GM19397 (cell line): ENCODE results near the gene RDH5.

Source experiments
- ATAC-seq: cut with Tn5 transposase; IDR thresholded peaks from one replicate; pipeline ENCODE4 v1.9.1; 2021; ENCODE audit warnings: mild to moderate bottlenecking, moderate library complexity; ENCODE audit not compliant: unreplicated experiment

The RDH5 gene

DNA sequence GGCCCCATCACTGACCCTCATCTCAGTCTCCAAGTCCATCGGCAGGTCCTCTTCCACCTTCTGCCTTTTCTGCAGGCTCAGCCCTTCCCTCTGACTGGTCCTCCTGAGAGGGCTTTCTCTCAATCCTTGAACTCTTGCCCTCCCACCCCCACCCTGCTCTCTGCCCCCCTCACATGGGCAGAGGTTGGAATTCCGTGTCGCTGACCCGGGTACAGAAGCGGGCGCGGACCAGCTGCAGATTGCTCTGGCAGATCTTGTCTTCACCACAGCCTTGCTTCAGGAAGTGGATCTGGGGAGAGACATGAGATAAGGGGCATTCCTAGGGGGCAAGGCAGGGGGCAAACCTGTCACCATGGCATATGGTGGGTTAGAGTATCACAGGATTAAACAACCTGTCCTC lies 24.8 kb upstream of the RDH5 start:
- no peak for ATAC-seq

DNA sequence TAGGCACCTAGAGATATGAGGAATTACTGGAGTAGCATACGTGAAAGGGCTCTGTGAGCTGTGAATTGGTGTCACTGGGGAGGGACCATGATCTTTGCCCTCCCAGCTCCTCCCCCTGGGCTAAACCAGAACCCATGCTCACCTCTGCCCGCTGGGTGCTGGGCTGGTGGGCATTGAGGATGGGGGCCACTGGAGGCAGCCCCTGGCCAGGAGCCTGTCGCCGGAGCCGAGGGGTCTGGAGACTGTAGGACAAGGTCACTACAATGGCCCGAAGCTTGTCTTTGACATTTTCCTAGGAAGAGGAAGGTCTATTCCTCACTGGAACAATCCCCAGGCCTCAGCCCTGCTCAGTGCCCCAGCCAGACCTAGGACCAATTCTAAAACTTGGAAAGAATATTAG lies 24.1 kb upstream of the RDH5 start:
- no peak for ATAC-seq

DNA sequence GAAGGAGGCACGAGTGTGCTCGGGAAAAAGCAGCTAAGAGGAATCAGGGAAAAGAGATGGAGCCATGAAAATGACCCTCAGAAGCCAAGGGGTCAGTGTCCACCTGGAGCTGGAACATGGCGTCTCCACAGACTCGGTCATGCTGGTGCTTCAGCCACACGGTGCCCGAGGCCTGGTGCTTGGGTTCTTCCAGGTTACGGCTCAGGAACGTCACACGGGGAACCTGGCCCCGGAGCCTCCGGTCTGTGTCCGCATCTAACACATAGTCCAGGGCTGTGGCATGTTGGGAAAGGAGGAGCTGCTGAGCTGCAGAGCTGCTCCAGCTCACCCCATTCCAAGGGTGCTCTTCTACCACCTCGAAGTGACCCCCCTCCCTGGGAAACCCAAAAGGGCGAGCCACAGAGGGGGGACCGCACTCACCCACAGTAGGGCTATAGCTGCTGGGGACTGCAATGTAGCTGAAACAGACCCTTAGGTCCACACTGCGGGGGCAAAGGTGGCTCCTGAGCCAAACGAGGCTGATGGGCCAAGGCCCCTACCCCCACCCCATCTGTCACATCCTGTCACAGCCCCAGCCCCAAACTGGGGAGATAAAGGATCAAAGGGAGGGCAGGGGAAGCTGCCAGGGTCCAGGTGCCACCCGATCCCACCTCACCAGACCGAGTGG lies 23.3 kb upstream of the RDH5 start:
- ATAC-seq: no peak

DNA sequence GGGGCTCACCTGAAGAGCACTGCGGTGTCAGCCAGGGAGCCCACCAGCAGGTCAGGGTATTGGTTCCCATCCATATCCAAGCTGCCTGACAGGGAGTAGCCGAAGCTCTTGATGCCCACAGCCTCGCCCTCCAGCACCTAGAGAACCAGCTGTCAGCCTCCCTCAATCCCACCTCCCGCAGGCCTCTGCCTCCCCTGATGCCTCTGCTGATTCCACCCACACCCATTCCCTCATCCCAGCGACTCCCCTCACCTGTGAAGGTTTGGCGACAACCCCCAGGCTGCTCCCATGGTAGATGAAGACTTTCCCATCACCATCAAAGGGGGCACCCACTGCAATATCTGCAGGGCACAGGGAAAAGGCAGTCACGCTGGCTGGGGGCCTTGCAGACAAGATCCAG lies 22.5 kb upstream of the RDH5 start:
- ATAC-seq: no peak

DNA sequence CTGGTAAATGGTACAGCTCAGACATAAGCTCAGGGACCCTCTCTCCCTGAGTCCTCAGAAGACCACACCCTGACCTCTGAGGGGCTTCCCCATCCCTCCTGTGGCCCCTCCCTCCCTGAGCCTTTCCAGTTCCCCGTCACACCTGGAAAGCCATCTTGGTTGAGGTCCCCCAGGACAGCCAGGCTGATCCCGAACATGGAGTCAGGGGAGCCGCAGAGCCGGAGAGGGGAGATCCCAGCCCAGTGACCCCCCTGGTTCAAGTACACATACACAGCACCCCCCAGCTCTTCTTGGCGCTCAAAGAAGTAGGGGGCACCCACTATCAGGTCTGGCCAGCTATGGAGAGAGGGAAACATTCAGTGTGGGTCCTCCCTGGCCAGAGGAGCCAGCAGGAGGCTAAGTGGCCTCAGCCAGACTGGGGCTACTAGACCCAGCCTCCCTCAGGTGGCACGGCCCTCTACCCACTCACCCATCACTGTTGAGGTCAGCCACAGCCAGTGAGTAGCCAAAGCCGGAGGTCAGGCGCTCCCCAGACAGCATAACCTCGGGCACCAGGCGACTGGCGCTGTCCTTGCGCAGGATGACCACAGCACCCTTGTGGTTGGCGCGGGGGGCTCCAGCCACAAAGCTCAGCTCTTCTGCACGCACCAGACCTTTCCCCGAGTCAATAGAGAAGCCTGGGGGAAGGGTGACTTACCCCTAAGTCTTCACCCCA lies 21.8 kb upstream of the RDH5 start:
- no peak for ATAC-seq

DNA sequence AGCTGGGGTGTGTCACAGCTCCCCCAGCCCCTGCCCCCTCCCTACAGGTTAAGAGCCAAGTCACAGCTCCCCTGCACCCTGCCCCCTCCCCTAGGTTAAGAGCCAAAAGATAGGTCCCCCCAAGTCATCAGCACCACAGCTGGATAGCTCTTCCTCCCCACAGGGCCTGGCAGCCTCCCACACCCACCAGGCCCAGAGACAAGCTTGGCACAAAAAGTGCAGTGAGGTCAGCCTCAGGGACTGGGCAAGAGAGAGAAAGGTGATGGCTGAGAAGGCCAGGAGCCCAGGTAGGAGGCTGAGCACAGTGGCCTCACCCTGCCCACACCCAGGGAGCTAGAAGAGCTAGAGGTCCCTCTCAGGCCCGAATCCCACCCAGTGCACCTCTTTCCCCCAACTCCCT lies 21.2 kb upstream of the RDH5 start:
- no peak for ATAC-seq

DNA sequence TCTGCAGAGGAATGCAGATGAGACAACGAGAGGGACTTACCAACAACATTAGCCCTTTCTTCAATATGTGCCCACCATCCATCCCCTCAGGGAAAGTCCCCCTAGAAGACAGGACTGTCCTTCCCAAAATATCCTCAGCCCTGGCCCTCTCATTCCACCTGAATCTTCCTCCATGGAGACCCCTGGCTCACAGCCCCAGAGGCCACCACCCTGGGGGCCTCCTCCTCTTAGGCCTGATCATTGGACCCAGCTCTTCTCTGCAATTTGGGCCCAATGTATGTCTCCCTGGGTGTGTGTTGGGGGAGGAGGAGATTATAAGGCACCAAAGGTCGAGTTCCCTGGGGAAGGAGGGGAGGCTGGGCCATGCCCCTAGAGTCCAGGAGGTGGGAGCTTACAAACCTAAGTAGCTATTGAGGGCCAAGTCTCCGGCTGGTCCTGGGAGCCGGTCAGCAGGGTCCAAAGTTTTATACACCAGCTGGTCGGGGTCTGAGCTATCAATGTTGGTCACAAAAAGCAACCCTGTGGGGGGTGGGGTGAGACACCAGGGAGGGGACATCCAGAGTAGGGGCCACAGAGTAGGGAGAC lies 20.6 kb upstream of the RDH5 start:
- ATAC-seq: no peak

DNA sequence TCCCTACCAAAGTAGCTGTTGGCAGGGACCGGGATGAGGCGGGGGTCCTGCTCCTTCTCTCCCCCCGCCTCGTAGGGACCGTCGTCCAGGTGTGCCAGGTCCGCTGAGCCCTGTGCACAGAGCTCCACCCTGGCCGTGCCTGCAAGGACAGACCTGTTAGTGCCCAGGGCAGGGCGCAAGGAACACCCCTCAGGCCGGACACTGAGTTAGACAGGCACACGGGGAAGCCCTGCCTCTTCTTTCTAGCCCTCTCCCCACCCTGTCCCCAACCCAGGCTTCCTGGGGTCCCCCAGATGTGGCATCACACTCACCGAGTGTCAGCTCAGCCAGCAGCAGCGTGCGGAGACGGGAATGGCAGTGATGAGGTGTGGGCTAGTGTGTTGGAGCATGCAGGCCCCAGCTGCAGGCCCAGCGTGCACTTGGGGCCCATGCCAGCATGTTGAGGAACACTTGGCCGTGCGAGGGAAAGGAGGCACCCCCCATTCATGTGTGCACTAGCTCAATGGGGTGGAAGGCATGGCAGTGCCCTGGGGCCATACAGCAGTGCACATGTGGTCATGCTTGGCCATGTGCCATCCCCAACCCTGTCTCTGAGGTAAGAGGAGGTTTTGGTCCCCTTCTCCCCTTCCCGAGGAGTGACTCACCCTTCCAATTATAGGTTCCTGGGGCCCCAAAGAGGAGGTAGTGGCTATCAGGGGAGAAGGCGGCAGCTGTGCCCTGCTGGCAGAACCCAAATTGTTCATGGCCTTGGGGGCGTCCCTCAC lies 19.8 kb upstream of the RDH5 start:
- no peak for ATAC-seq

DNA sequence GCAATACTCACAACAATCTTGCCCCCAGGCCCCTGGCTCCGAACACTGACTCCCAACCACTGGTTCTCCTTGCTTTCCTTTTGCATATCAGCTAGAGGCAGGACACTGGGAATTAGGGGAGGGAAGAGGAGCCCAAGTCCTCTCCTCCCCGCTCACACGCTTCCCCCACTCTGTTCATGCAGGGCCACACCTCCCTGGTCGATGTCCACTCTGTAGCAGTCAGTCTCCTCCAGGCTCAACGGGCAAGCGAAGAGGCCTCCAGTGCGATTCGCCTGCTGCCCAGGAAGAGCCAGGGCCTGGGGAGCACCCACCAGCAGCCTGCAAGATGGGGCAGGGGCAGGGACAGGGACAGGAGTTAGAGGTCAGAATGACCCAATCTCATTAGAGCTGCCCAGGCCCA lies 17.3 kb upstream of the RDH5 start:
- ATAC-seq: no peak

DNA sequence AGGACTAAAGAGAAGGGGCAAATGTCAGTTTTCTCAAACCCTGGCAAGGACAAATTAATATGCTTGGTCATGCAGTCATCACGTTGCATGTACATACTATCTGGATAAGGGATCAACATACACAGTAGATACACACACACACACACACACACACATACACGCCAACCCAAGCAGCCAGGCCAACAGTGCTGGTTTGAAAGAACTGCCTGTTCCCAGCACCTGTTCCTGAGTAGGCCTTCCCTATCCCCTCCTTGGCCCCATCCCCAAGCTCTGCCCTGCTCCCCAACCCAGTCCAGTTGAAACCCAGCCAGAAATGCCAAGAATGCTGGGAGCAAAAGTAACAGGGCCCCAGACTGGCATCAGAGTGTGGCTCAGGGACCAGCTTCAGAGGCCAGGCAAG lies 16.9 kb upstream of the RDH5 start:
- no peak for ATAC-seq

DNA sequence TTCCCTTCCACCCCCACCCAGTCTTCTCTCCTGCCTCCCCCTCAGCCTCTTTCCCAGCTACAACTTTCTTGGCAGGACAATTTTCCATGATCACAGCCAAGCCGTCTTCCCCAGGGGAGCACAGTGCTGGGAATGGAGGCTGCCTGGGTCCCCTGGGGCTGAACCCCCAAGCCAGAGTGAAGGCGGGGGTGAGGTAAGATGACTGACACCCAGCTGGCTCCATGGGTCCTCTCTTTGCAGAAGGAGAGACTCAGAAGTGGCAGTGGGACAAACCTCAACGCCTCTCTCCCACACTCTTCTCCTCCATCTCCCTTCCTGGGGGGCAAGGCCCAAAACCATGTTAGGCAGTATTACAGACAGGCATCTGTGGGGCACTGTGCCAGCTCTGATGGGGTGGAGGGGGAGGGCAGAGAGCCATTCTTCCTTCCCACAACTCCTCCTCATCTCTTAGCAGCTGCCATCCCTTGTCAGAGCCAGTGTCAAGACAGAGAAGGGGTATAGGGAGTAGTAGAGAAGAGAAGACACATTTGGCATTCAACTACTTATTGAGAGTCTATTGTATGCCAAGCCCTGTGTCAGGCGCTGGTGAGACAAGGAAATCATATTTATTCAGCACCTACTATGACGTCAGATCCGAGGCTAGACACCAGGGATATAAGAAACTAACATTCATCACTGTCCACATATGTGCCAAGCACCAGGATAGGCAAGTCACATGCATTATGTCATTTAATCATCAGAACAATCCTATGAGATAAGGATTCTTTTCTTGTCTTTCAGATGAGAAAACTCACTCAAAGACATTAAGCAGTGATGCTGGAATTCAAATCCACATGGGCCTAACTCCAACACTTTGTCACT lies 16.1 kb upstream of the RDH5 start:
- no peak for ATAC-seq

DNA sequence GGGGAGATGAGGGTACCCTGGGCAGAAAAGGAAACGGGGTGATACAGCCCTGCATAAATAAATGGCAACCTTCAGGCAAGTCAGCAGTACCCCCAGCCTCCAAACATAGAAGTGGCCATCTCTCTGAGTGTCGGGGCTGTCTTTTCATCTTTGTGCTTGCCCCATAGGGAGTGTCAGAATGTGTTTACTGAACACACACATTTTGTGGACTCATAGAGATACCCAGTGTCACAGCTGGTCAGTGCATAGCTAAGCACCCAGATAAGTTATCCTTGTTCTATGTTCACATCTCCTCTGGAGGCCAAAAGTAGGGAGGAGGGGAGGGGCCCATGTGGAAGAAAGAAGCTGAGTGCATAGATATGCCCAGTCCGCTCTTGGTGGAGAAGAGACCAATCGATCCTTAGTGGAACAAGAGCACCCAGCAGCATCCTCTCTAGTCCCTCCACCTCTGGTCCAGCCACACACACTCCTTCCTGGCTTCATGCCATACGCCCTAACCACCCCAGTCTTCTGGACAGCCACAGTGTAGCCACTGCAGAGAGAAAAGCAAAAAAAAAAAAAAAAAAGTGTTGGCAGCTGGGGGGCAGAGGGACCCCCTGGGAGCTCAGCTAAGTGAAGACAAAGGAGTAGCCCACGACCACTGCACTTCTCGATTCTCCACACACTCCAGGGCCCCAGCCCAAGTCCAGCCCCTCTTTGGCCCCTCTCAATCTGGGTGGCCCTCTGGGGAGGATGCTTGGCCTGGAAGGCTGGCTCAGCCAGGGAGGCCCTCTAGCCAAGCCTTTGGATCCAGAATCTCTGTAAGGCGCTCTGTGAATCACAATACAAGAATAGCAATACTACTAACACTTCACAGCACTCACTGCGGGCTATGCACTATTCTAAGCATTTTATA lies 15.1 kb upstream of the RDH5 start:
- ATAC-seq: no peak

DNA sequence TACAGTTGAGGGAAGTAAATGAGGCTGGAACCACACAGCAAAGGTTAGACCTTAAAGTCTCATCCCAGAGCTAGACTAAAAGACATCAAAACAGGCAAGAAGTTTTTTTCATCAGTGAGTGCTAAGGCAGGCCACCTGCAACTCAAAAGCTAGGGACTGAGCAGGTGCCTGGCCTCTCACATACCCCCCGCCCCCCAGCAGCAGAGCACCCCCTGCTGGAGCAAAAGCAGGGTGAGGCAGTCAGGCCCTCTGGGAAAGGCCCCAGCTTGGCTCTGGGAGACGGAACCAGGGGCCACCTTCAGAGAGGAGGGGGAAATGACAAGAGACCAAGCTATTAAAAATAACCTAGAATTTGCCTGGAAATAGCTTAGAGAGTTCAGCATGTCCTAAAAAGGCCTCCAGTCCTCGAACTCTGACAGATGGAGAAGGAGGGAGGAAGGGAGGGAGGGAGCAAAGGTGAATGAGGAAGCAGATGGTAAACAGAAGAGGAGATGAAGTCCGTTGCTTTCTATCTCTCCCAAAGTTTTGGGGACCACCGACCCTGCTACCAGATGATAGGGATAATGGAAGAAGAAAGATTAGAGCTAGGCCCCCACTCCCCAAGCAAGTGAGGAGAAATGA lies 14.3 kb upstream of the RDH5 start:
- ATAC-seq: no peak

DNA sequence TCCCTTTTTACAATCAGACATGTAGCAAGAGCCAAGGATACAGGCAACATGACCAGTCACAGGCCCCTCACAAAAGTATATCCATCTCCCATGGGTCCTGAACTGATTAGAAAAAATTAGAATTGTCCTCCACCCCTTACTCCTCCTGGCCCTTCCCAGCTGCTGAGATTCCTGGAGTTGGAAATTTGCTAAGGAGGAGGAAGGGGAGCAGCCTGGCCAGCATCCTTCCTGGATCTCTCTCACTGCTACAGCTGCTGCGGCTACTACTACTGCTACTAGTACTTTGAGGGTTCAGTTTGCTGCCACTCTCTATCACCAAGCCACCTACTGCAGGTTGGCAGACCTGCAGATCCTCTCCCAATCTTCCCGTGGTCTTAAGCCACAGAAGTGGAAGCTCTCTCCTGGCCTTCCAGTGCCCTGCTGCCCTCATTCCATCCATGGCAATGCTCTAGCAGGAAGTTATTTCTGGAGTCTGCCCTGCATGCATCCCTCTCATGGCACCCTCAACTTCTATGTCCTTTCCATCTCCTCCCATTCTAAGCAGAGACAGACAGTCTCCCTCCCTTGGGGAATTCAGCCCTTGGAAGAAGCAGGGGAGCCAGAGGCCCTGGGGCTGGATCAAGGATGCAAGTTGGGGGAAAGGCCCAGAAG lies 13.5 kb upstream of the RDH5 start:
- no peak for ATAC-seq

DNA sequence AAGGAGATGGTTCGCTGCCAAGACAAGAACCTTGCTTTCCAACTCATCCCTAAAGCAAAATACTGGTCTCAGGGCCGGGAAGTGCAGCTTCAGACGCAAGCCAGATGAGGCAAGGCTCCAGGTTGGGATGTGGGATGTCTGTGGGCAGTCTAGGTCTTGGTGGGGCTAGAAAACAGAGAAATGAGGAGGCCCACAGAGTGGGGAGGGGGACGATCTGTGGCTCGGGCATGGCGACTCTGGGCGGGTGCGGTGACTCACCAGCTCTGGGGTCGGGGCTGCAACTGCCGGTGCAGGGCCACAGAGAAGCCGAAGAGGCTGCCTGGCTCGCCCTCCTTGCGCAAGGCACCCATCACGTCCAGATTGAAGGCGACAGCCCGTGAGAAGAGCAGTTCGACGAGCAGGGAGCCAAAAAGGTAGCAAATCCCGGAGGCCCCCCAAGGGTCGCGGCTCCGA lies 12.9 kb upstream of the RDH5 start:
- no peak for ATAC-seq

DNA sequence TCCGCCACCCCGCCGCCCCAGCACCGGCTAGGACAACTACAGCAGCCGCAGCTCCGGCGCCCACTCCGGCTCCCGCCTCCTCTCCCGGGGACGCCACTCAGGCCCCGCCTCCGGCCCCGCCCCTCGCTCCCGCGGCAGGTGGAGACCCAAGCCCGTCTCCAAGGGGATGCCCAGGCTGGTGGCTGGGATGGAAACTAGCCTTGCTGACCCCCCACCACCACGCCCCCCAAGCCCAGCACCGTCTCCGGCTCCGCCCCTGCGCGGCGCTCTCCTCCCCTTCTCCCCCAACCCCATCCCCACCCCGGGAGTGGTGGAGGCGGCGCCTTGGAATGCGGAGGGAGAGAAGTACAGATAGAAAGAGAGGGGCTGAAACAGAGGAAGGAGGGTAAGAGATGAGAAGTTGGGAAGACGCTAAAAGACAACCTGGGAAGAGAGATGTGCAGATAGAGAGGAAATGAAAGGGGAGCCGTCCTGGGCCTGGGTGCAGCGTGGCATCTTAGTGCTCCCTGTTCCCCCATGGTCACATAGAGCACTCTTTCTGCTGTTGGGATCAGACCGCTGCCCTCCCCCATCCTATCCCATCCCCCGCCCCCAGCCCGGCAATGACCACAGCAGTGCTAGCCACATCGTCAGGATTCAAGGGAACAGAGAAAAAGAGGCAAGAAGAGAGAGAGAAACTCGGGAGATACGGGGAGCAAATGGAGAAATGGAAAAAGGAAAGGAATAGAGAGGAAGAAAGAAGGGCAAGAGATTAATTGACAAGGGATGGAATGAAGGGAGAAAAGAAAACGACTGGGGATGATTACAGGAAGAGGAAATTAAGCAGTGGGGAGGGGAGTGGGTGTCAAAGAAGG lies 12.1 kb upstream of the RDH5 start, which contains the start of gene ITGA7:
Gene ITGA7, minus strand, starts transcription at position 64 of the 854 bp plus-strand sequence. CDS start 222 bp downstream, outside the sequence.
- ATAC-seq: no peak

DNA sequence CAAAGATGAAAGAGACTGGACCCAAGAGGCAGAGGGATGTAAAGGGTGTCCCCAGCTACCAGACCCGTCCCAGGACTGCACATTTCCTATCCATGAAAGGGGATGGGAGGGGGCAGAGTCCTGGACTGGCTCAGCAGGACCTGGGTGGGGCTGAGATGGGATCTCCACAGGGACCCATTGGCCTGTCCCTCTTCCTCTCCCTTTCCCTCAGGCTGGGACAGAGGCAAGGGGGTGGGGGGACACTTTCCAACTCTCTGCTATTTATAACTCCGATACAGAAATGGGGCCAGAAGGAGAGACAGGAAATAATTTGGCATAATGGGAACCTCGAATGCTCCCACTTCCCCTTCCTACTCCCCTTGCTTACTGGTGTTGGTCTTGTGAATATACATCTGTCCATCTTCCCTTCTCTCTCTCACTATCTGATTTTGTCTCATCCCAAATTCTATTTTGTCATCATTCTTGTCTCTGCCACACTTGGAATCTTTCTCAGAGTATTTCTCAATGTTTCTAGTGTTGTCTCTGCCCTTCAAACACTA lies 11.4 kb upstream of the RDH5 start:
- no peak for ATAC-seq
